Right lobe of liver (tissue), 6 donors: ENCODE results near the gene EBLN2. TPM values are rescaled to one million over a fixed set of nuclear protein-coding genes. Genes with fewer than 3 reads are reported as not detected.

Experiments
- ATAC-seq, 4 donors: fragments of 200-7000 bp; cut with Tn5 transposase; one replicate each; pipeline ENCODE4 v1.9.1; 2020; ENCODE audit warnings: mild to moderate bottlenecking in 4 of 4, moderate library complexity in 4 of 4
- DNase-seq, 3 donors: peaks; one replicate each; pipeline ENCODE4 v3.0.0-alpha.2; 2020
- H3K27ac ChIP-seq, 3 donors: fragments of 200-600 bp; one replicate each; pipeline ENCODE4 v1.8.0; 2022
- H3K27me3 ChIP-seq, 2 donors: fragments of 200-600 bp; one replicate each; pipeline ENCODE4 v1.8.0; 2022
- H3K36me3 ChIP-seq, 4 donors: fragments of 200-600 bp; sonication (generic) in 1 of 4; one replicate each; pipeline versions ENCODE4 v1.5.1 to v1.8.0; 2017 to 2022; ENCODE audit warnings: control low read depth in 1 of 4
- H3K4me1 ChIP-seq, 4 donors: fragments of 200-600 bp; sonication (generic) in 1 of 4; one replicate each; pipeline versions ENCODE4 v1.5.1 to v1.8.0; 2017 to 2022; ENCODE audit warnings: control low read depth in 1 of 4
- H3K4me3 ChIP-seq, 3 donors: fragments of 200-600 bp; one replicate each; pipeline ENCODE4 v1.8.0; 2022
- H3K9me3 ChIP-seq, 4 donors: fragments of 200-600 bp; sonication (generic) in 1 of 4; one replicate each; pipeline versions ENCODE4 v1.5.1 to v1.8.0; 2017 to 2022; ENCODE audit warnings: control low read depth in 1 of 4
- CTCF ChIP-seq, 4 donors: fragments of 200-600 bp in 3 of 4; fragments of 450-650 bp in 1 of 4; IDR thresholded peaks; one replicate each; pipeline versions ENCODE4 v1.5.1 to v1.8.0; 2016 to 2022; ENCODE audit warnings: antibody characterized with exemption in 4 of 4, mild to moderate bottlenecking in 2 of 4
- POLR2A ChIP-seq: fragments of 450-650 bp; IDR thresholded peaks from one replicate; pipeline ENCODE4 v1.6.1; 2017; ENCODE audit warnings: antibody characterized with exemption, mild to moderate bottlenecking
- WGBS: methylation state at CpG from one replicate; pipeline ENCODE4 v1.1.6; 2018; ENCODE audit warnings: low coverage, low lambda C conversion rate; ENCODE audit not compliant: insufficient coverage; ENCODE audit errors: missing lambda C conversion rate; 5-methylcytosine and 5-hydroxymethylcytosine counted together
- intact Hi-C, 2 donors: fragments of 100-400 bp; cut with DNase I; formaldehyde crosslinking; loops; one replicate each; pipeline versions ENCODE4 v1.11.2 to v1.14.1; 2022
- total RNA-seq, 6 experiments: library from RNA; depleted of rRNA in 2 of 6; stranded (reverse); fragments of >200 nt in 2 of 6; fragmentation: NEBNext Ultra II Directional in 3 of 6; extraction: Animal tissue kit (Norgen Biotek cat#: 25700) in 3 of 6; gene quantifications; one replicate each; pipeline versions ENCODE4 v1.1.0 to v1.2.4, GENCODE V29; 2016 to 2023
- donor health status: DM: no; HTN: yes; CAD: no.
- donor health status: DM: no; HTN: no; CAD: no.
- donor health status: DM: no; HTN: no; CAD: no.
- donor health status: DM: no; HTN: yes; CAD: no.
- donor health status: DM: no; HTN: yes; CAD: no.

EBLN2 gene
- total RNA-seq, 6 experiments from 2014 or later = 1.5 to 3.8 (median 1.7) TPM

- 31% methylated on average over 2 of the region's 2 CpGs for WGBS
- Histone ChIP-seq H3K9me3 (no peaks in the 10 kb centered on the region), H3K4me3 (no peak overlapping the region), H3K36me3 (peaks cover 0 to 6% (median 0%) of the 10 kb centered on the region in 4 donors), H3K4me1 (peaks cover 0 to 31% (median 0%) of the 10 kb centered on the region in 4 donors), H3K27ac (peak overlapping the region in 2 of 3 donors; percentile 1 to 3), H3K27me3 (no peaks in the 10 kb centered on the region)
- DNase-seq (no peak), ATAC-seq (peak in 2 of 4 donors; percentile 27 to 35)
- intact Hi-C loops = no loop called here
- TF ChIP-seq CTCF (IDR thresholded peaks at IDR 0.05) = no peak
- TF ChIP-seq POLR2A = no peak
Measured at GRCh38 chr3:73052857-73053256, 8.6 kb upstream of the EBLN2 start.

GRCh38 chr3:73055583-73055982, 5.9 kb upstream of the EBLN2 start:
- no peak for TF ChIP-seq POLR2A
- TF ChIP-seq CTCF (IDR thresholded peaks at IDR 0.05) = no peak
- intact Hi-C loops = no loop called here
- peak in 1 of 4 donors; percentile 14 for ATAC-seq

DNA sequence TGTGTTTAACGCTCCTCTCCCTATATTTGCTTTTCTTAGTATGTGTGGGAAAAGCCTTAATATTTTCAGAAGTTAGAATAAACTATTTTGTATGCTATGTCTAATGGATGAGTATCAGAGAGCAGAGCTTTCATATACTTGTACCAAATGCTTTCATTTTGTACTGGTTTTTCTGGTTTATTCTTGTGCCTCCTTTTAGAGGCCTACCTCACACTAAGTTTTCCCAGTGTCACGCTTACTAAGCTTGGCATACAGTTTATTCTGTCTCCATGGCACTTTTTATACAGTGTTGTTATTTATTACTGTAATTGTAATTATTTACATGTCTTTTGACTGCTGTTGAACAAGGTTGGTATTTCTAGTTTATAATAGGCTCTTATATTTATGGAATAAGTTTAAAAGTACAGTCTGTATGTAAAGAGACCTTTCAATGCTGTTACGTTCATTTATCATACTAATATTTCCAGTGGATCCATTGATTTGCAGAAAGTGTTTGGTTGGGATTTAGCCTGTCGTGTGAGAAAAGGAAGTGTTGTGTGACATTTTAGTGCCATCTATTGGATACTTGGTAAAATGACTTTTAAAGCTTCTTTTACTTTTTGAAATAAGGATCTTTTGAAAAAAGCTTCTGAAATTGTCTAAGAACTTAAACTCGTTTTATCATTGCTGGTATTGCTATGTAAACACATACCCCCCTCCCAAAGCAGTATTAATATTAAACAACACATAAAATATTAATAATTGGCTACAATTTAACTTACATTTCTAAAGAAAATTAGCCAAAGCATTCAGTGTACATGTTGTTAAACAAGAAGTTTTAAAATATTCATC, 5.2 kb upstream of the EBLN2 start:
- peaks cover 0 to 28% (median 0%) of the 10 kb centered on the region in 4 donors for H3K4me1 ChIP-seq
- intact Hi-C loops = no loop called here
- H3K36me3 ChIP-seq = peaks cover 0 to 5% (median 0%) of the 10 kb centered on the region in 4 donors
- no peak overlapping the region for H3K27ac ChIP-seq
- H3K9me3 ChIP-seq = no peaks in the 10 kb centered on the region
- ATAC-seq = peak; percentile 71 to 79 (median 76)
- H3K4me3 ChIP-seq = no peak overlapping the region
- DNase-seq = no peak
- H3K27me3 ChIP-seq = no peaks in the 10 kb centered on the region
- WGBS = 6% methylated on average over 5 of the region's 5 CpGs
- TF ChIP-seq POLR2A (no peak), CTCF (IDR thresholded peaks at IDR 0.05) (peak; percentile 50 to 62 (median 56))

More at GRCh38 chr3:73055583-73055982, 5.9 kb upstream of the EBLN2 start:
- Histone ChIP-seq H3K27me3 (no peaks in the 10 kb centered on the region), H3K4me1 (peaks cover 0 to 31% (median 0%) of the 10 kb centered on the region in 4 donors), H3K4me3 (no peak overlapping the region), H3K36me3 (no peaks in the 10 kb centered on the region), H3K27ac (no peak overlapping the region), H3K9me3 (no peaks in the 10 kb centered on the region)
- WGBS = 19% methylated on average over 8 of the region's 8 CpGs
- no peak for DNase-seq

DNA sequence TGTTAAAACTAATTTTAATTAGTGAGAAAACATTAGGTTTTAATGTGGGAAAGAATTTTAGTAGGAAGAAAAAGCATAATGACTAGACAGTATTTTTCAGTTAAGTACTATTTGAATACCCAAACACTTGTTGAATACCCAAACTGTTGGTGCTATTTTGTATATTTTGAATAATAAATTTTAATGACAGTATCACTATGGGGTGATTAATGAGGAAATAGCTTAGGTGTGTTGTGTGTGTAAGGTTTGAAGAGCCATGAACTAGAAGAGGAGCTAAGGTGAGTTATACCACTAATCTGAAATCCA, 4.7 kb upstream of the EBLN2 start:
- DNase-seq (no peak), ATAC-seq (no peak)
- TF ChIP-seq CTCF (IDR thresholded peaks at IDR 0.05) = no peak
- no peak for TF ChIP-seq POLR2A
- peaks cover 0 to 23% (median 0%) of the 10 kb centered on the region in 4 donors for H3K4me1 ChIP-seq
- intact Hi-C loops = no loop called here
- H3K27me3 ChIP-seq = no peaks in the 10 kb centered on the region
- H3K9me3 ChIP-seq = no peaks in the 10 kb centered on the region
- H3K4me3 ChIP-seq = no peak overlapping the region
- no peak overlapping the region for H3K27ac ChIP-seq
- H3K36me3 ChIP-seq = peaks cover 0 to 10% (median 0%) of the 10 kb centered on the region in 4 donors
